Measurements from ENCODE around the gene MFSD6. TPM values are rescaled to one million over a fixed set of nuclear protein-coding genes. Genes with fewer than 3 reads are reported as not detected.

MFSD6 gene
- total RNA-seq, 6 experiments from 2014 or later: 3.2 to 10.4 (median 9.5) TPM

DNA sequence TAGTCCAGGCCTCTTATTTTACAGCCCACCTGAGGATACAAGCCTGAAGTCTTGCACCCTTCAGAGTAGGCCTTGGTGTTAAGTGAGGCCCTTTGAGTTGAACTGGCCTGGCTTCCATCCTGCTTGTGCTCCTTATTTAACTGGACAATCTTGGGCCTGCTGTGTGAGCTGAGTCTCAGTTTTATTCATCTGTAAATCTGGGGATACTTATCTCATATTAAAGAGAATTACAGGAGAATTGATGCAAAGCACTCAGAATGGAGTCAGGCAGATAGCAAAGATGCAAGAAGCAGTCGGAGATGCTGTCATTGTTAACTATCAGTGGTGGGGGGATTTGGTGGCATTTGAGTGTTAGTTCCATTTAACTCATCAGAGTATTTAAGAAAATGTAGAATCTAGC lies 36.8 kb downstream of the MFSD6 start:
- 0 out of 2 replicates have a peak, but pooled peaks cover 2% of the 10 kb centered on the region for H3K27me3 Mint-ChIP-seq (ENCODE audit: insufficient read depth)
- no peak overlapping the region for H3K4me3 Mint-ChIP-seq
- H3K27ac Mint-ChIP-seq: no peak overlapping the region
- TF ChIP-seq, protein P1, sequence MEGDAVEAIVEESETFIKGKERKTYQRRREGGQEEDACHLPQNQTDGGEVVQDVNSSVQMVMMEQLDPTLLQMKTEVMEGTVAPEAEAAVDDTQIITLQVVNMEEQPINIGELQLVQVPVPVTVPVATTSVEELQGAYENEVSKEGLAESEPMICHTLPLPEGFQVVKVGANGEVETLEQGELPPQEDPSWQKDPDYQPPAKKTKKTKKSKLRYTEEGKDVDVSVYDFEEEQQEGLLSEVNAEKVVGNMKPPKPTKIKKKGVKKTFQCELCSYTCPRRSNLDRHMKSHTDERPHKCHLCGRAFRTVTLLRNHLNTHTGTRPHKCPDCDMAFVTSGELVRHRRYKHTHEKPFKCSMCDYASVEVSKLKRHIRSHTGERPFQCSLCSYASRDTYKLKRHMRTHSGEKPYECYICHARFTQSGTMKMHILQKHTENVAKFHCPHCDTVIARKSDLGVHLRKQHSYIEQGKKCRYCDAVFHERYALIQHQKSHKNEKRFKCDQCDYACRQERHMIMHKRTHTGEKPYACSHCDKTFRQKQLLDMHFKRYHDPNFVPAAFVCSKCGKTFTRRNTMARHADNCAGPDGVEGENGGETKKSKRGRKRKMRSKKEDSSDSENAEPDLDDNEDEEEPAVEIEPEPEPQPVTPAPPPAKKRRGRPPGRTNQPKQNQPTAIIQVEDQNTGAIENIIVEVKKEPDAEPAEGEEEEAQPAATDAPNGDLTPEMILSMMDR (IDR thresholded peaks at IDR 0.05): no peak
- H3K36me3 Mint-ChIP-seq (ENCODE audit: low read depth): no peaks in the 10 kb centered on the region
- H3K9me3 Mint-ChIP-seq: no peaks in the 10 kb centered on the region
- DNase-seq: no peak
- no peaks in the 10 kb centered on the region for H3K4me1 Mint-ChIP-seq (ENCODE audit: low read depth)

DNA sequence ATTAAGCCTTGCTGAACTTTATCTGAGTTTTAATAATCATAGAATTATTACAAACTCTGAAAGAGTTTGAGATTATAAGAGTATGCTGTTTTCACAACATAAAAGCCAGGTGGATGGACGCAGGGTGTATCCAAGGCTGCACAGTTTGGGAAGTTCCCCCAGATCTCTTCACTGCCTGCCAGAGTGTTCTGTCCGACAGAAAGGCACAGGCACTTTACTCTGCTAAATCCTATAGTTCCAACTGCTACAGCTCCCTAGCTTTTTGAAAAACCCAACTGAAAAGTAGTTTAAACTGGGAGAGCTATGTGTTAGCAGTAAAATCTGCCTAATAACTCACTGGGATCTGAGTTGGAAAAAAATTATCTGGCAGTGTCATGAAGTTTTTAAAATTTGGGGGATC lies 38.0 kb downstream of the MFSD6 start:
- no peak for DNase-seq
- H3K27ac Mint-ChIP-seq: no peak overlapping the region
- no peaks in the 10 kb centered on the region for H3K36me3 Mint-ChIP-seq (ENCODE audit: low read depth)
- 0 out of 2 replicates have a peak, but pooled peaks cover 2% of the 10 kb centered on the region for H3K27me3 Mint-ChIP-seq (ENCODE audit: insufficient read depth)
- peaks cover 5% of the 10 kb centered on the region for H3K4me1 Mint-ChIP-seq (ENCODE audit: low read depth)
- H3K9me3 Mint-ChIP-seq: no peaks in the 10 kb centered on the region
- no peak overlapping the region for H3K4me3 Mint-ChIP-seq
- TF ChIP-seq, protein P1 (IDR thresholded peaks at IDR 0.05): no peak

DNA sequence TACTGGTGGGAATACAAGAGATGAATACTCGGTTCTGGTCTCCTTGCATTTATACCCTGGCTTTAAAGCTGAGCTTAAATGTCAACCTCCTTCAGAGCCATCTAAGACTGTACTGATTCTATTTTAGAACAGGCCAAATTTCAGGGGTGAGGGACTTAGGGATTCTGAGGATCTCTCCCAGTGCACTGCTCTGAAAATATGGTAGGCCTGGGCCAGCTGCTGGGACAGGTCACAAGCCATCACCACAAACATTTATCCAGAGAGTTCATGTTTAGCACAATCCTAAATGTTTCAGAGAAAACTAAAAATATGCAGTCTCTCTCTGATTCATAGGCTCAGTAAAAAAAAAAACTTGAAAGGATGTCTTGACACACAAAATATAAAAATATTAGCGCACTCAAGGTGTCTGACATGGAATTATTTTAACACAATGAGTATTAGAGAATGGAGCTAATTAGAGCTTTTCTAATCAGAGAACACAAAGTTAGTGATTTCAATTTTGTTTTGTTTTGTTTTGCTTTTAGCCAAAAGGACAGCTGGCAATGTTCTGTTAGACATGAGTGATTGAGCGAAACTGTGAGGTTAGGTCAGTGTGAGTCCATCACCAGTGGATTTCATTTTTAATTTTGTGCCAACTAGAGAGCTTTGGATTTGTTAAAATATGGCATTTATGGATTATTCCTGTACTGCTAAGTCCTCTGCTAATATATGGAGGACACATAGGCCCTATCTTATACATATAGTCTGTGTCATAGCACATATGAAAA lies 38.8 kb downstream of the MFSD6 start:
- 0 out of 2 replicates have a peak, but pooled peaks cover 2% of the 10 kb centered on the region for H3K27me3 Mint-ChIP-seq (ENCODE audit: insufficient read depth)
- TF ChIP-seq, protein P1 (IDR thresholded peaks at IDR 0.05): no peak
- DNase-seq: no peak
- no peak overlapping the region for H3K4me3 Mint-ChIP-seq
- no peaks in the 10 kb centered on the region for H3K36me3 Mint-ChIP-seq (ENCODE audit: low read depth)
- no peaks in the 10 kb centered on the region for H3K9me3 Mint-ChIP-seq
- H3K27ac Mint-ChIP-seq: no peak overlapping the region
- H3K4me1 Mint-ChIP-seq (ENCODE audit: low read depth): peaks cover 12% of the 10 kb centered on the region

DNA sequence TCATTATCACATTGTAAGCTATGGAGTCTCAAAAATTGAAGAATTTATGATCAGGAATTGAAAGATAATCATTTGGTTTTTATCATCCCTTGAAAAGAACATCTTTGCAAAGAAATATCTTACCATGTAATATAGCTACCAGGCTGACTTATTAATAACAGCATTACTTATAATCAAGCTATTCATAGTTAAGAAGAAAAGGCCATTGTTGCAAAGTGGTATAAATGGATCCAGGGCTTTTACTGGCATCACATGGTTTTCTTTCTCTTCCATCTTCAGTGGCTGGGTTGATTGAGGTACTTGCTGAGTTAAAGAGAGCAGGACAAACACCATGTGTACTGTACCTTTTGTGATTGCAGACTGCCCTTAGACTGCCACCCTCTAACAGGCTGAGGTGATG lies 39.6 kb downstream of the MFSD6 start:
- peaks cover 14% of the 10 kb centered on the region for H3K4me1 Mint-ChIP-seq (ENCODE audit: low read depth)
- TF ChIP-seq, protein P1 (IDR thresholded peaks at IDR 0.05): no peak
- H3K4me3 Mint-ChIP-seq: no peak overlapping the region
- no peaks in the 10 kb centered on the region for H3K9me3 Mint-ChIP-seq
- DNase-seq: no peak
- no peak overlapping the region for H3K27ac Mint-ChIP-seq
- no peaks in the 10 kb centered on the region for H3K36me3 Mint-ChIP-seq (ENCODE audit: low read depth)
- H3K27me3 Mint-ChIP-seq (ENCODE audit: insufficient read depth): 0 out of 2 replicates have a peak, but pooled peaks cover 2% of the 10 kb centered on the region

DNA sequence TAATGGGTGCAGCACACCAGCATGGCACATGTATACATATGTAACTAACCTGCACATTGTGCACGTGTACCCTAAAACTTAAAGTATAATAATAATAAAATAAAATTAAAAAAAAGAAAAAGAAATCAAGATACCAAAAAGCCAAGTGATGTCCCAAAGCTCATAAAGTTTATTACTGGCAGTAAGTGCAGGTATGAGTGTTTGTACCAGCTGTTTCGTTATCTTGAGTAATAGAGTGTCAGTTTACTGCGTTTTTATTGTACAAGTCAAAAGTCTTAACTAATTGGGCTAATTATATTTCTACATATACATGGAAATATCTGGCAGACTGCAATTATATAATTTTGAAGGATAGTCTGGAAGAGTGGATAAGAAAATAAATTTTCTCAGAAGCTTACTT lies 41.8 kb downstream of the MFSD6 start:
- Mint-ChIP-seq H3K27me3 (ENCODE audit: insufficient read depth) (no peaks in the 10 kb centered on the region), H3K4me1 (ENCODE audit: low read depth) (peaks cover 14% of the 10 kb centered on the region), H3K36me3 (ENCODE audit: low read depth) (no peaks in the 10 kb centered on the region), H3K9me3 (no peaks in the 10 kb centered on the region), H3K27ac (no peak overlapping the region), H3K4me3 (no peak overlapping the region)
- no peak for DNase-seq
- TF ChIP-seq, protein P1 (IDR thresholded peaks at IDR 0.05): no peak
